ENCODE results near the gene ANKRD50. TPM values are rescaled to one million over a fixed set of nuclear protein-coding genes. Genes with fewer than 3 reads are reported as not detected.

ANKRD50 gene
- total RNA-seq, 1 experiment from 2014 or later: 14.3 TPM

DNA sequence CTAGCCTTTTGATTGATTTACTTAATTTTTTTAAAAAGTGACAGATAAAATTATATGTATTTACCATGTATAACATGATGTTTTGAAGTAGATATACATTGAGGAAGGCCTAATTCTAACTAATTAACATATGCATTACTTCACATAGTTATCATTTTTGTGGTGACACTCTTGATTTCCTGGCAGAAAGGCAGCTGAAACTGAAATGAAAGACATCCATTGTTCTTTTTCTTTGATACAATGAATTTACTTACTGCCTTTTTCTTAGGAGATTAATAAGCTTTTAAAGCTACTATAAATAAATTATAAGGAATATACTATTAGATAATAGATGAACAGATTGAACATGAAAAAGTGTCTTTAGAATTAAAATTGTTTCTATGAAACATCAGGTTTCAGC lies 26.7 kb downstream of the ANKRD50 start:
- intact Hi-C loops (cut with micrococcal nuclease; ENCODE audit: unreplicated experiment): no loop called here
- Histone ChIP-seq H3K4me1 (ENCODE audit: control insufficient read depth, insufficient read depth, low read length) (no peaks in the 10 kb centered on the region), H3K36me3 (ENCODE audit: control insufficient read depth, insufficient read depth, low read length) (no peaks in the 10 kb centered on the region), H3K9me3 (ENCODE audit: control insufficient read depth, insufficient read depth, low read depth, low read length) (no peaks in the 10 kb centered on the region), H3K27ac (ENCODE audit: low read length) (no peak overlapping the region), H3K27me3 (ENCODE audit: control insufficient read depth, insufficient read depth, low read length) (no peaks in the 10 kb centered on the region), H3K4me3 (ENCODE audit: low read depth in 2 of 2, low read length in 2 of 2) (no peak overlapping the region)
- in situ Hi-C loops (cut with HindIII; ENCODE audit: low pct_unique_long_range_greater_than_20kb, low sequenced_read_pairs): no loop called here
- CTCF ChIA-PET: no interaction called here
- no TSS peak for BruUV-seq (replicated peaks)
- ATAC-seq: no peak
- DNase-seq (ENCODE audit: low read depth, low spot score): no peak
- POLR2A ChIA-PET: no interaction called here
- TF ChIP-seq TCF7L2 (IDR thresholded peaks at IDR 0.05; ENCODE audit: low read depth, low read length) (no peak), SIN3A (IDR thresholded peaks at IDR 0.05; ENCODE audit: borderline replicate concordance, insufficient read depth, low read depth, low read length) (no peak), POLR2AphosphoS5 (IDR thresholded peaks at IDR 0.05; ENCODE audit: low read depth, low read length) (no peak)
- TF ChIP-seq, protein P1, sequence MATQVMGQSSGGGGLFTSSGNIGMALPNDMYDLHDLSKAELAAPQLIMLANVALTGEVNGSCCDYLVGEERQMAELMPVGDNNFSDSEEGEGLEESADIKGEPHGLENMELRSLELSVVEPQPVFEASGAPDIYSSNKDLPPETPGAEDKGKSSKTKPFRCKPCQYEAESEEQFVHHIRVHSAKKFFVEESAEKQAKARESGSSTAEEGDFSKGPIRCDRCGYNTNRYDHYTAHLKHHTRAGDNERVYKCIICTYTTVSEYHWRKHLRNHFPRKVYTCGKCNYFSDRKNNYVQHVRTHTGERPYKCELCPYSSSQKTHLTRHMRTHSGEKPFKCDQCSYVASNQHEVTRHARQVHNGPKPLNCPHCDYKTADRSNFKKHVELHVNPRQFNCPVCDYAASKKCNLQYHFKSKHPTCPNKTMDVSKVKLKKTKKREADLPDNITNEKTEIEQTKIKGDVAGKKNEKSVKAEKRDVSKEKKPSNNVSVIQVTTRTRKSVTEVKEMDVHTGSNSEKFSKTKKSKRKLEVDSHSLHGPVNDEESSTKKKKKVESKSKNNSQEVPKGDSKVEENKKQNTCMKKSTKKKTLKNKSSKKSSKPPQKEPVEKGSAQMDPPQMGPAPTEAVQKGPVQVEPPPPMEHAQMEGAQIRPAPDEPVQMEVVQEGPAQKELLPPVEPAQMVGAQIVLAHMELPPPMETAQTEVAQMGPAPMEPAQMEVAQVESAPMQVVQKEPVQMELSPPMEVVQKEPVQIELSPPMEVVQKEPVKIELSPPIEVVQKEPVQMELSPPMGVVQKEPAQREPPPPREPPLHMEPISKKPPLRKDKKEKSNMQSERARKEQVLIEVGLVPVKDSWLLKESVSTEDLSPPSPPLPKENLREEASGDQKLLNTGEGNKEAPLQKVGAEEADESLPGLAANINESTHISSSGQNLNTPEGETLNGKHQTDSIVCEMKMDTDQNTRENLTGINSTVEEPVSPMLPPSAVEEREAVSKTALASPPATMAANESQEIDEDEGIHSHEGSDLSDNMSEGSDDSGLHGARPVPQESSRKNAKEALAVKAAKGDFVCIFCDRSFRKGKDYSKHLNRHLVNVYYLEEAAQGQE (IDR thresholded peaks at IDR 0.05; ENCODE audit: insufficient read depth in 1 of 2, low read depth in 2 of 2, low read length in 1 of 2): no peak
- TF ChIP-seq, protein P2, sequence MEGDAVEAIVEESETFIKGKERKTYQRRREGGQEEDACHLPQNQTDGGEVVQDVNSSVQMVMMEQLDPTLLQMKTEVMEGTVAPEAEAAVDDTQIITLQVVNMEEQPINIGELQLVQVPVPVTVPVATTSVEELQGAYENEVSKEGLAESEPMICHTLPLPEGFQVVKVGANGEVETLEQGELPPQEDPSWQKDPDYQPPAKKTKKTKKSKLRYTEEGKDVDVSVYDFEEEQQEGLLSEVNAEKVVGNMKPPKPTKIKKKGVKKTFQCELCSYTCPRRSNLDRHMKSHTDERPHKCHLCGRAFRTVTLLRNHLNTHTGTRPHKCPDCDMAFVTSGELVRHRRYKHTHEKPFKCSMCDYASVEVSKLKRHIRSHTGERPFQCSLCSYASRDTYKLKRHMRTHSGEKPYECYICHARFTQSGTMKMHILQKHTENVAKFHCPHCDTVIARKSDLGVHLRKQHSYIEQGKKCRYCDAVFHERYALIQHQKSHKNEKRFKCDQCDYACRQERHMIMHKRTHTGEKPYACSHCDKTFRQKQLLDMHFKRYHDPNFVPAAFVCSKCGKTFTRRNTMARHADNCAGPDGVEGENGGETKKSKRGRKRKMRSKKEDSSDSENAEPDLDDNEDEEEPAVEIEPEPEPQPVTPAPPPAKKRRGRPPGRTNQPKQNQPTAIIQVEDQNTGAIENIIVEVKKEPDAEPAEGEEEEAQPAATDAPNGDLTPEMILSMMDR (IDR thresholded peaks at IDR 0.05): no peak

DNA sequence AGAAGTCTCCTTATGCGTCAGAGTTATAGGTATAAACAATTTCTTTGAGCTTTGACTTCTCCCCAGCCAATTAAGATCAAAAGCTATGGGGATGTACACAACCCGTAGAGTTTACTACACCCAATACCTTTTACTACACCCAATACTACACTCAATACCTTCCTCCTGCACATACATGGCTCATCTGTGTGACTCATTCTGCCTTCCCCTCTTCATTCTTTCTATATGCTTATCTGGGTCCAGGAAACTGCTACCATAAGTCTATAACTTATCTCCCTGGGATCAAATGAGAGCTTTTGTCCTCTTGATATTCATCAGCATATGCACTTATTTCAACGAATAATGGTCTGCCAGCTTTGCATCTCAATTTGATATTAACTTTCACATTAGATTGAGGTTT lies 28.2 kb downstream of the ANKRD50 start:
- Histone ChIP-seq H3K36me3 (ENCODE audit: control insufficient read depth, insufficient read depth, low read length) (no peaks in the 10 kb centered on the region; the same call in 1 of the 2 replicates), H3K4me3 (ENCODE audit: low read depth in 2 of 2, low read length in 2 of 2) (no peak overlapping the region), H3K9me3 (ENCODE audit: control insufficient read depth, insufficient read depth, low read depth, low read length) (no peaks in the 10 kb centered on the region), H3K27ac (ENCODE audit: low read length) (no peak overlapping the region), H3K4me1 (ENCODE audit: control insufficient read depth, insufficient read depth, low read length) (no peaks in the 10 kb centered on the region), H3K27me3 (ENCODE audit: control insufficient read depth, insufficient read depth, low read length) (no peaks in the 10 kb centered on the region)
- ATAC-seq (no peak), DNase-seq (ENCODE audit: low read depth, low spot score) (no peak)
- ChIA-PET CTCF (no interaction called here), POLR2A (no interaction called here)
- no TSS peak for BruUV-seq (replicated peaks)
- intact Hi-C loops (cut with micrococcal nuclease; ENCODE audit: unreplicated experiment): no loop called here
- in situ Hi-C loops (cut with HindIII; ENCODE audit: low pct_unique_long_range_greater_than_20kb, low sequenced_read_pairs): no loop called here
- TF ChIP-seq TCF7L2 (IDR thresholded peaks at IDR 0.05; ENCODE audit: low read depth, low read length) (no peak), POLR2AphosphoS5 (IDR thresholded peaks at IDR 0.05; ENCODE audit: low read depth, low read length) (no peak), SIN3A (IDR thresholded peaks at IDR 0.05; ENCODE audit: borderline replicate concordance, insufficient read depth, low read depth, low read length) (no peak)
- TF ChIP-seq, protein P1 (IDR thresholded peaks at IDR 0.05; ENCODE audit: insufficient read depth in 1 of 2, low read depth in 2 of 2, low read length in 1 of 2): no peak
- TF ChIP-seq, protein P2 (IDR thresholded peaks at IDR 0.05): no peak

Data from Panc1 (cell line).